ENCODE measurements around the gene DXO. TPM values are rescaled to one million over a fixed set of nuclear protein-coding genes. Genes with fewer than 3 reads are reported as not detected.

Gene DXO
- total RNA-seq: 13.5 and 15.1 TPM in 2 replicates

GRCh38 chr6:31971993-31972708 is at the start of gene DXO:
DXO (minus strand) TSS chr6:31972138; CDS start chr6:31971675, 463 bp downstream.

GRCh38 chr6:32014547-32014946 is 42.6 kb upstream of the DXO start, which contains the start of gene C4B:
C4B (plus strand) TSS chr6:32014795; CDS start chr6:32014846, 51 bp downstream.

GRCh38 chr6:31981744-31982143 is 9.8 kb upstream of the DXO start, which contains the start of gene C4A:
C4A (plus strand) TSS chr6:31982057; CDS start chr6:31982108, 51 bp downstream.

GRCh38 chr6:31958741-31959739 is 12.9 kb downstream of the DXO start, which contains the start of the genes NELFE and SKIC2:
NELFE (minus strand) TSS chr6:31958971; CDS start chr6:31958446, 525 bp downstream.
SKIC2 (plus strand) TSS chr6:31959175; CDS start chr6:31959193, 18 bp downstream.

GRCh38 chr6:31945507-31946369 is 26.2 kb downstream of the DXO start, which contains the start of gene CFB:
CFB (plus strand) TSS chr6:31946095; CDS start chr6:31946222, 127 bp downstream.

GRCh38 chr6:31927242-31927862 is 44.6 kb downstream of the DXO start, which contains the start of gene C2:
C2 (plus strand) TSS chr6:31927717; CDS start chr6:31927753, 36 bp downstream.

Small RNA genes within 50 kb of the gene (small RNA-seq; reads per million reads assigned to genes)
- gene AL645922.1: not detected

Other genes starting within 250 kb of the DXO start
- not detected in 2 replicates for gene MPIG6B, start 248.8 kb downstream of the DXO start, total RNA-seq
- 22.7 and 32.0 TPM in 2 replicates for gene DDAH2, start 242.8 kb downstream of the DXO start, total RNA-seq
- 927 and 1,210 TPM in 2 replicates for gene CLIC1, start 235.6 kb downstream of the DXO start, total RNA-seq
- 16.9 and 29.1 TPM in 2 replicates for gene MSH5, start 232.1 kb downstream of the DXO start, total RNA-seq
- 0.59 and 1.1 TPM in 2 replicates for gene SAPCD1, start 209.5 kb downstream of the DXO start, total RNA-seq
- under 0.01 and 0.98 TPM in 2 replicates for gene VWA7, start 194.8 kb downstream of the DXO start, total RNA-seq
- 88.6 and 117 TPM in 2 replicates for gene VARS1, start 176.4 kb downstream of the DXO start, total RNA-seq
- 37.1 and 48.9 TPM in 2 replicates for gene LSM2, start 165.2 kb downstream of the DXO start, total RNA-seq
- gene HSPA1L, start 156.9 kb downstream of the DXO start, total RNA-seq: 0.37 and 0.39 TPM in 2 replicates
- 35.6 and 53.8 TPM in 2 replicates for gene HSPA1A, start 156.6 kb downstream of the DXO start, total RNA-seq
- 77.8 and 79.0 TPM in 2 replicates for gene HSPA1B, start 144.4 kb downstream of the DXO start, total RNA-seq
- 55.9 and 56.1 TPM in 2 replicates for gene NEU1, start 109.3 kb downstream of the DXO start, total RNA-seq
- not detected in 2 replicates for gene SLC44A4, start 93.1 kb downstream of the DXO start, total RNA-seq
- 43.4 and 50.4 TPM in 2 replicates for gene EHMT2, start 74.4 kb downstream of the DXO start, total RNA-seq
- 1.5 and 1.8 TPM in 2 replicates for gene ZBTB12, start 70.1 kb downstream of the DXO start, total RNA-seq
- 0.59 and 2.9 TPM in 2 replicates for gene C2, start 44.4 kb downstream of the DXO start, total RNA-seq
- gene CFB, start 26.0 kb downstream of the DXO start, total RNA-seq: 6.3 and 10.7 TPM in 2 replicates
- gene NELFE, start 13.2 kb downstream of the DXO start, total RNA-seq: 97.9 and 114 TPM in 2 replicates
- gene SKIC2, start 13.0 kb downstream of the DXO start, total RNA-seq: 55.5 and 55.7 TPM in 2 replicates
- 1.4 and 2.6 TPM in 2 replicates for gene C4A, start 9.9 kb upstream of the DXO start, total RNA-seq
- gene C4B, start 42.7 kb upstream of the DXO start, total RNA-seq: 1.4 and 1.5 TPM in 2 replicates
- under 0.01 TPM in 1 of 2 replicates, not detected in the other for gene CYP21A2, start 66.3 kb upstream of the DXO start, total RNA-seq
- gene TNXB, start 137.2 kb upstream of the DXO start, total RNA-seq: 99.6 and 179 TPM in 2 replicates
- 19.5 and 23.3 TPM in 2 replicates for gene ATF6B, start 156.1 kb upstream of the DXO start, total RNA-seq
- gene FKBPL, start 158.2 kb upstream of the DXO start, total RNA-seq: 6.6 and 7.3 TPM in 2 replicates
- gene PRRT1, start 179.8 kb upstream of the DXO start, total RNA-seq: under 0.01 and 0.20 TPM in 2 replicates
- 9.6 and 10.6 TPM in 2 replicates for gene PPT2, start 182.0 kb upstream of the DXO start, total RNA-seq
- gene EGFL8, start 192.5 kb upstream of the DXO start, total RNA-seq: 0.73 and 1.4 TPM in 2 replicates
- gene AGPAT1, start 203.9 kb upstream of the DXO start, total RNA-seq: 26.5 and 29.1 TPM in 2 replicates
- gene RNF5, start 206.3 kb upstream of the DXO start, total RNA-seq: 15.1 and 18.8 TPM in 2 replicates
- 0.20 and 1.1 TPM in 2 replicates for gene AGER, start 212.1 kb upstream of the DXO start, total RNA-seq
- 21.3 and 28.7 TPM in 2 replicates for gene PBX2, start 218.1 kb upstream of the DXO start, total RNA-seq
- gene GPSM3, start 220.5 kb upstream of the DXO start, total RNA-seq: 1.1 and 1.4 TPM in 2 replicates

All from subcutaneous preadipocyte (primary cell).